Measurements from ENCODE around the gene DNAH10.

DNA sequence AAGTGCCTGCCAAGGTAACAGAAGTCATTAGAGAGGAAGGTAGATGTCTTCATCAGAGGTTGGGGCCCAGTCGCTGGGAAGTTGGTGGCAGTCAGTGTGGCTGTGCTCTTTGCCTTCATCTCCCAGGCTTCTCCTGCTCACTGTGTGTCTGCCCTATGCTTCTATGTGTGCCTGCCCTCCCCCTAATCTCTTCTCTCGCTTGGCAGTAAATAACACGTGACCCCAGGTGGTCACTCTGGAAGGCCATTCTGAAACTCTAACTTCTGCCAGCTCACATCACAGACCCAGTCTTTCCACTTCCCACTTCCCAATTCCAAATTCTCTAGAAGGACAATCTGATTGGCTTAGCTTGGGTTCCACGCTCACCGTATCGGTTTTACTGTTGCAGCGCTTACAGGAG is 220.2 kb downstream of the DNAH10 start:
- TF ChIP-seq ZNF670 (tag by site-specific recombination; IDR thresholded peaks at IDR 0.05; ENCODE audit: low read depth) (no peak), ZNF121 (tag by site-specific recombination; IDR thresholded peaks at IDR 0.05) (no peak)
